Epithelial cell of prostate (primary cell): ENCODE results near the gene DNAJB6.

Source experiments
- DNase-seq: peaks from one replicate; pipeline ENCODE4 v3.0.0-alpha.2; 2011; ENCODE audit warnings: low read depth, low spot score
- H3K27ac ChIP-seq: fragments of 450-650 bp; 2 replicates; pipeline ENCODE4 v1.5.1; 2017; ENCODE audit warnings: mild to moderate bottlenecking

Gene DNAJB6

DNA sequence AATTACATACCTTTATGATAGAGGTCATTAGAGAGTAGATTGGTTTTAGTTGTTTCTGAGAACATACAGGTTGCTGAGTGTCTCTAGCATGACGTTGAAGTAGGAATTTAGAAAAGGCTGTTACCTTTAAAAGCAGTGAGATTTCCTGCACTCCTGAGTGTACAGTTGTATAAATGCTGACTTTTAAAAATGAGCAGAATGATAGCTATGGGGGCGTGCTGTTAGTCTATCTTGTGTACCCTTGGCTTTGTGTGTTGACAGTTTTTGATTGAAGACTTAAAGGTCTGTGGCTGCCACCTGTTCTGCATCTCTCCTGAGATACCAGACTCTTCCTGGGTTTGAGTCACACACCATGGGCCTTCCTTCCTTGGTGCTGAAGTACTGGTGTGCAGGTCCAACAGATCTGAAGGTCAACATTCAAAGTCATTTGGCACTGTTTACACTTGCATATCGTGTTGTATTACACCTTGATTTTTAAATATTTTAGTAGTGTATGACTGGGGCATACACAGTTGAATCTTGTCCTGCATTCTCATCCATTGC, 23.8 kb downstream of the DNAJB6 start:
- H3K27ac ChIP-seq = no peak overlapping the region
- DNase-seq = no peak

DNA sequence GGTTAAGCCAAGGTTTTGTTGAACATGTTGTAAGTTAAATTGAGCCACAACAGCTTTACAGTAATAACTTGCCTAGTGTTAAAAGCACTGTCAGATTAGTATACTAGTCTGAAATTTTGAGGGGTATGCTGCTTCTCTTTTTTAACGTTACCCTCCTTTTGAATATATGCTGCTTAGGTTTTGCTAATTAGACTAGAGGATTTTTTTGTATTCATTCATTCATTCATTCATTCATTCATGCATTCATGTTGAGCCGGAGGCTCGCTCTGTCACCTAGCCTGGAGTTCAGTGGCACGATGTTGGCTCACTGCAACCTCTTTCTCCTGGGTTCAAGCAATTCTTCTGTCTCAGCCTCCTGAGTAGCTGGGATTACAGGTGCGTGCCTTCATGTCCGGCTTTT, 24.7 kb downstream of the DNAJB6 start:
- no peak for DNase-seq
- no peak overlapping the region for H3K27ac ChIP-seq

DNA sequence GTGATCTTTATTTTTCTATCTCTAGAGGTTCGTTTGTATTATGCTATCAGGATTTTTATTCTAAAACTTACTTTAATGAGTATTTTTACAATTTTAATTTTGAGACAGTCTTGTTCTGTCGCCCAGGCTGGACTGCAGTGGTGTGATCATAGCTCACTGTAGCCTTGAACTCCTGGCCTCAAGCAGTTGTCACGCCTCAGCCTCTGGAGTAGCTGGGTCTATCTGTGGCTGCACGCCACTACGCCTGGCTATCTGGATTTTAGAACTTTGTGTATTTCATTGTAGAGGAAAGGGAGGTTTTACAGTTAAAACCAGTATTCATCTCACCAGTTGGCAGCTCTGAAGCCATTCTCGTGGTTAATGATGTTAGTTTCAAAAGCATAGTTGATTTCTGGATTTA, 25.9 kb downstream of the DNAJB6 start:
- no peak overlapping the region for H3K27ac ChIP-seq
- DNase-seq = no peak

DNA sequence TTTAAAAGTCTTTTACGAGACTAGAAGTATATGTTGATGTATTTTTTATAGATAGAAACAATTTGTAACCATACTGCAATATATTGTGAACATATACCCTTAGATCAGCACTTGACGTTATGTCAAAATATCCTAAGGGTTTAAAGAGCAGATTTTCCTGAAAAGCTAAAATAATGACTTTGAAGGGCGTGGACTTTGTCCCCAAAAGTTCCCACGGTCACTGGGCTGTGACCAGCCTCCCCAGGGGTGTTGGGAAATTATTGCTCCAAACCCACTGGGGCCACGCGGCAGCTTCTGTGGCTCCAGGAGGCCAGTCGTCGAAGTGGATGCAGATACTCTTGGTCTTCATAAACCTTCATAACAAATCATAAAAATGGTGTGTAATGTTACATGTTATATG, 29.9 kb downstream of the DNAJB6 start:
- H3K27ac ChIP-seq = no peak overlapping the region
- no peak for DNase-seq

DNA sequence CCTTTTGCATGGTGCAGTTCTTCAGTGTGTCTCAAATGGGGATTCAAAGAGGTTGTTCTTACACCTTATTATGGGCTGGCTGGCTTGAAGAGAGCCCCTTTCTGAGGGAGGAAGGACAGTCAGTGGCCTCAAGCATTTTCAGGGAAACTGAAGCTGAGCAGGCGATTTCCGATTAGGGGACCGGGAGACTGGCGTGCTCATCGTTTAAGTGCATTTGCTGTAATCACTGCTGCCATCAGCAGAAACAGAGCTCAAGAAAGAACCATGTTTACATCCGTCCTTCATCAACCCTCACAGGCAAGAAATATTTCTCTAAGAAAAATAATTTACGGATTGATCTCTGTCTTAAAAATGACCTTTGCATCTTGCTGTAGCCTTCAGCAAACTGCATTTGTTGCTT, 32.2 kb downstream of the DNAJB6 start:
- no peak for DNase-seq

DNA sequence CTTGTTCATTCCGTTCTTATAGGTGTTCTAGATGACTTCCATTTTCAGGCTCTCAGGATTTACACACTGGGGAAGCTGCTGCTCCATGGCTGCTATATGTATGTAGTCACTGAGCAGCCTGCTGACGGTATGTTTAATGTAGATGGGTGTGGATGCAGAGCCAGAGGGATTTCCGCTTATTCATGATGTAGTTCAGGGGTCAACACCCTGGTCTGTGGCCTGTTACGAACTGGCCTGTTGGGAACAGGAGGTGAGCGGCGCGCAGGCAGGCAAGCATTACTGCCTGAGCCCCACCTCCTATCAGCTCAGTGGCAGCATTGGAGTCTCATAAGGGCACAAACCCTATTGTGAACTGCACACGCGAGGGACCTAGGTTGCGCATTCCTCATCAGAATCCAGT, 33.9 kb downstream of the DNAJB6 start:
- DNase-seq = no peak
- H3K27ac ChIP-seq = no peak overlapping the region

More for the DNA sequence above, 32.2 kb downstream of the DNAJB6 start:
- H3K27ac ChIP-seq = no peak overlapping the region

DNA sequence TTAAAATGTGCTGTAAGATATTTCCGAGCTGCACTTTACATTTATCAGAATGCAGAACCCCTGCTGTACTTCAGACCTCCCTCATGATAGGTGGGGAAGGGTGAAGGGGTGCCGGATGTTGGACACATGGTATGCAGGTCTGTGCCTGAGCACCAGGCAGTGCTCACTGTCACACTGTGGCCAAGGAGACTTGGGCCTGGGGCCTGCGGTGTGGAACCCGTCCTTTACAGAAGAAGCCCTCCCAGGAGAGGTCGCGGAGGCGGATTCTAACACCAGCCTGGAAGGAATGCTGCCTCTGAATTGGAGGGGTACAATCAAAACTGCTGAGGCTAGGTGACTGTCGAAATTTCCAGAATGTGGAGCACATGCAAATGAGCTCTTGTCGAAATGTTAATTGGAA, 34.5 kb downstream of the DNAJB6 start:
- no peak for DNase-seq

DNA sequence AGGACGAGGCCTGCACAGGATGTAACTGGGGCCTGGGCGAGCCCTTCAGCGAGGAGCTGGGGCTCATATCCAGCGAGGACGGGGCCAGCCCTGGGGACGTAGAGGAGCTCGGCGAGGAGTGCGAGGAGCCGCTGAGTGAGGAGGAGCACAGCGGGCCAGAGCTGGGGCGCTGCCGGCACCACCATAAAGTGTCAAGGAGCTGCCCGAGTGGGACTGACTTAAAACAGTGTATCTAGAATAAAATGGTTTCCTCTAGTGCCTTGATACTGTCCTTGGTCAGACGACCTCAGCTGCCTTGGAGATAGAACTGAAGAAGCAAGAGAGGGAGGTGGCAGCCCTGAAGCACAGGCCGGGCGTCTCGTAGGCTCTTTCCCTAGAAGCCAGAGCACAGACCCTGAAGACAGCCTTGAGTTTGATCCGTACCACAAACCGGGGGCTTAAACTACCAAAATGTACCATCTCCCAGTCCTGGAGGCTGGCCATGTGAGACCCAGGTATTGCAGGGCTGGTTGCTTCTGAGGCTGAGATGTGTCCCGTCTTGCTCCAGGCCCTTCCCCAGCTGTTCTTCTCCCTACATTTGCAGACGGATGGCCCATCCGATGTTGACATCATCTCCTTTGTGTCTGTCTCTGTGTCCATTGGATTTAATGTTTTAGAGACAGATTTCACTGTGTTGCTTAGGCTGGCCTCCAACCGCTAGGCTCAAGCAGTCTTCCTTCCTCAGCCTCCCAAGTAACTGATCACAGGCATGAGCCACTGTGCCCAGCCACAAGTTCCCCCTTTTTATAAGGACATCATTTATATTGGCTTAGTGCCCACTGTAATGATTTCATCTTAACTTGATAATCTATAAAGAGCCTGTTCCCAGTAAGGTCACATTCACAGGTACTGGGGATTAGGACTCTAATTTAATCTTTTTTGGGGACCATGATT, 35.8 kb downstream of the DNAJB6 start:
- no peak overlapping the region for H3K27ac ChIP-seq
- DNase-seq = no peak

More for the DNA sequence above, 34.5 kb downstream of the DNAJB6 start:
- H3K27ac ChIP-seq = no peak overlapping the region

DNA sequence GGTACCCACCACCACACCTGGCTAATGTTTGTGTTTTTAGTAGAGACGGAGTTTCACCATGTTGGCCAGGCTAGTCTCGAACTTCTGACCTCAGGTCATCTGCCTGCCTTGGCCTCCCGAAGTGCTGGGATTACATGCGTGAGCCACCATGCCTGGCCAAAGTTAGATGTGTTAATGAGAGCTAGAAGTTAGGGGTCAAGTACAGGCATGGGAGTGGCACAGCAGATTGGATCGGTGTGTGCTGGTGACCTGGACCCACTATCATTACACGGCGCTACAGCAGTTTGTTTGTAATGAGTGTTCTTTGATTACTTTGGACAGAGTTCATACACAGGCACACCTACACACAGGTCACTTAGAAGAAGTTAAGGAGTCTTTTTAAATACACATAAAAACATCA, 36.7 kb downstream of the DNAJB6 start:
- no peak overlapping the region for H3K27ac ChIP-seq
- DNase-seq = no peak

DNA sequence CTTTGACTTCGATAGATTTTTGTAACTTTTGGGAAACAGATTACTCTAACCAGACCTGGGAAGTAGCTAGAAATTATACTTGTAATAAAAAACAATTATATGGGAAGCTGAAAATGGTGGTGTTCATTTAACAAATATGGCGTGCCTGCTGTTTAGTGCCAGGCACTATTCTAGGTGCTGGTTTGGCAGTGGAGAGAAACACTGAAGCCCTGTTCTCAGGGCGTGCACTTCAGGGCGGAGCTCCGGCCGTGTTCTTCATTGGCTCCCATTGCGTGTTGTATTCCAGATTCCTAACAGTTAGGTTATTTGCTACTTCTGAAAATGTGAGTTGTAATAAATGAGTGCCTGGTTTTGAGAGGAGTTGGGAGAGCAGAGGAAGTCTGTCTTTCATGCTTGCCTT, 38.6 kb downstream of the DNAJB6 start:
- H3K27ac ChIP-seq = no peak overlapping the region

DNA sequence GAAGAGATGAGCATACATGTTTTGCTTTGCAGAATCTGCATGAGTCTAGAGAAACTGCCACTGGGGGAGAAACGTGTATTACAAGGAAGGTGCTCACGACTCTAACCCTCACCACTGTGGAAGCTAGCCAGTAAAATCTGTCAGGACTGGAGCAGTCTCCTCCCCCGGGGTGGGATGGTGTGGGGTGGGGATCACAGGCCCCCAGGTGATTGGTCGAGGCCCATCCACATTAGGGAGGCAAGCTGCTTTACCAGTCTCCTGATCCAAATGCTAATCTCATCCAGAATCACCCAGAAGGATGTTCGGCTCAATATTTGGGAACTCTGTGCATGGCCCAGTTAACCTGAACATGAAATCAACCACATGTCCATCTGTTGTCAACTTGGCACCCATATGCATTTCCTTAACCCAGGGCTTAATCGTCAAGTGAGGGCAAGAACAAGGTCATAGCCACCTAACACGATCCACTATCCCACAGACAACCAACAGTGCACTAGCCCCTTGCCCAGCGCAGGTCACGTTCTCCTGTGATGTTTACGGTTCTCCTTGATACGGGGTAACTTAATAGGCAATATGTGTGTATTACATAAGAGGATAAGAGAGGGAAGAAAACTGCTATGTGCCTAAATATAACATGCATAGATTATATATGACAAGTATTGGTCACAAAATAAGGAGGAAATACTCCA, 40.8 kb downstream of the DNAJB6 start:
- no peak for DNase-seq

More for the DNA sequence above, 38.6 kb downstream of the DNAJB6 start:
- no peak for DNase-seq

DNA sequence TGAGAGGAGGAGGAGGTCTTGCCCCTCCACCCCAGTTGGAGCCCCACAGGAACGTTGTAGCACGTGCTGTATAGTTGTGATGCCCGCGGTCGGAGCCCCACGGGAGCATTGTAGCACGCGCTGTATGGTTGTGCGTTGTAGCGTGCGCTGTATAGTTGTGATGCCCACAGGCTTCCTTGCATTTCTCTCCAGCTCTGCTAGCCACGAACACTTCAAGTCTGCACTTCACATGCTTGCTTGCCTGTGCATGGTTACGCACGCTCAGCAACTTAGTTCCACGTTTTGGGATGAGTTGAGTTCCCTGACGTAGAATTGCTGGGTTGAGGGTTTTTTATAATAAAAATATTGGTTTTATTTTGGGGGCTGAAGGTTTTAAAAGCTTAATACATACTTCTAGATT, 41.6 kb downstream of the DNAJB6 start:
- no peak overlapping the region for H3K27ac ChIP-seq

More for the DNA sequence above, 40.8 kb downstream of the DNAJB6 start:
- no peak overlapping the region for H3K27ac ChIP-seq

DNA sequence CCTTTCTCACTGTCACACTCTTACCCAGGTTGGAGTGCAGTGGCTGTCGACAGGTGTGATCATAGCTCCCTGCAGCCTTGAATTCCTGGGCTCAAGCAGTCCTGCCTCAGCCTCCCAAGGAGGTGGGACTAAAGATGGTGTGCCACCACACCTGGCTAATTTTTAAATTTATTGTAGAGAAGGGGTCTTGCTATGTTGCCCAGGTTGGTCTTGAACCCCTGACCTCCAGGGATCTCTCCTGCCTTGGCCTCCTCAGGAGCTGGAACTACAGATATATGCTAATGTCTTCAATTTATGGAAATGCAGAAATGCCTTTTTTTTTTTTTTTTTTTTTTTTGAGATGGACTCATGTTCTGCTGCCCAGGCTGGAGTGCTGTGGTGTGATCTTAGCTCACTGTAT, 42.7 kb downstream of the DNAJB6 start:
- no peak overlapping the region for H3K27ac ChIP-seq
- no peak for DNase-seq

More for the DNA sequence above, 41.6 kb downstream of the DNAJB6 start:
- no peak for DNase-seq

DNA sequence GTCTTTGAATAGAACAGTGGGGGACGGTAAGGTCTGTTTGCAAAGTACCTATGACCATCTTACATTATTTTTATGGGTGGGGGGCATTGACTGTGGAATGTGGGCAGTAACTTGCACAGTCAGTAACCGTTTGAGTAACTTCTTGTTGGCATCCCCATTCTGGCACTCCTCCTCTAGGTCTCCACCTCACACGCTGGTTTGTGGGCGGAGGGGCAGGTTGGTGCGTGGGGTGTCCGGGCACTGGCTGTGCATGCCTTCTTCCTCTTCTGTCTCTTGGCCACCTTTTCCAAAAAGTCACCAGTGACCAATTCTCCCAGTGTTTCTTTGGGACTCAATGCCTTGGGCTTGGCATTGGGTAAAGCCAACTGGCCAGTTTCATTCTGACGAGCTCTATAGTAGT, 43.6 kb downstream of the DNAJB6 start:
- H3K27ac ChIP-seq = no peak overlapping the region
- no peak for DNase-seq

DNA sequence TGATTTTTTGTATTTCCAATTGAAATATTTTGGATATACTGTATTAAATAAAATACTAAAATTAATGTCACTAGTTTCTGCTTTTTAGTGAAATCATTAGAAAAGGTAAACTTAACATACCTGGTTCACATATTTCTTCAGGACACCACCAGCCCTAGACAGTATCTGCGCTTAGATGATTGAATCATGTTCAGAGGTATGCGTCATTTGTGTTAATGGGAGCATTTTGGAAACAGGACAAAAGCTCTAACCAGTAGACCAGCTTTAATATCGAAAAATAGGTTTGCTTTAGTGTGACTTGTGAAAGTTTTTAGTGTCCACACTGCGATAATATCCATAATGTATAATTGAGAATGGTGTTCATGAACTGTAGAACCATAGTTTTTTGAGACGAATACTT, 47.1 kb downstream of the DNAJB6 start:
- H3K27ac ChIP-seq = peak overlapping the region; percentile 3
- DNase-seq = no peak

DNA sequence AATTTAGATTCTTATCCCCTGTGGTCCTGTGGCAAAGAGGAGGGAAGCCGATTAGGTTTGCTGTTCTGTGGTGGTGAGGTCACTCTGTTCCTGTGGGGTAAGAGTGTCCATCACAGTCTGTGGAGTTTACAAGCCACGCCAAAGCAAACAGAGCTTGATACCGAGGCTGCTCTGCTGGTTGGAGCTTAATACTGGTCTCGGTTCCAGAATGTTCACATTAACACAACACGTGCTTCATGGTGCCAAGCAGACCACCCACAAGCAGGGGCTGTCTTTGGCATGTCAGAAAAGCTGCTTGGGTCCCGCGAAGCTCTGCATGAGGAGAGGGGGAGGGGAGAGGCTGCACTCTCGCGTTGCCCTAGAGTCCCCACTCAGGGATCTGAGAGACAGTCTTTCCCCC, 47.5 kb downstream of the DNAJB6 start:
- no peak for DNase-seq
- peak overlapping the region; percentile 3 for H3K27ac ChIP-seq

DNA sequence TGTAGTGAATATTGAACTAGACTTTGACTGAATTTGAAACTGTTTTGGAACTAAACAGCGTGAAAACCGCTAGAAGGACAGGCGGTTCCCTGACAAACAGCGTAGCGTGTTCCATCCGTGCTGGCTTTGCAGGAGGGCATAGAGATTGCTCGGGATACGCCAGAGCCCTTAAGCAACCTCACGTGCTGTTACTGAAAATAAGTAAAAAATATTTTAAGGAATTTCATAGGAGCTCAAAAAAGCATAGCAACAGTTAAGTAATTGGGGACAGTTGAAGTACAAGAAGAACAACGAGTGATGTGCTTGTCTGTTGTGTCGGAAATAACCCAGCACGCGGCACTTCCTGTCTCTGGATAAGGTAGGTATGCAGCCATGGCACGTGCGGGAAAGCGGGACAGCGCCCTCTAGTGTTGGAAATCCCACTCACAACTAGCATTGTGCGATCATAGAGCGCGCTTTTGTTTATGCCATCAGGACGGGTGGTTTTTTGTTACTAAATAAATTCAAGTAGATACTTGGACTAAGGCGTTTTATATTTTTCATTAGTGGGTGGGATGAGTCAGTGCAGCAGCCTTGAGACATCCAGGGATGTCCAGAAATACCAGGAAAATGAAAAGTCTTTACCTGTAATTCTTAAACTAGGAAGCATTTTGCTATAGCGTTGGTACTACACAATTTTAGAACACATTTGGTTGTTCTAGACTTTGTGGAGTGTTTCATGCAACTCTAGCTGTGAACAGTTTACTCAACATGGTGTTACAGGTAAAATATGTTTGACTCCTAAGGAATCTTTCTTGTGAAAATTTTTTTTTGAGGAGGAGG, 50.4 kb downstream of the DNAJB6 start:
- H3K27ac ChIP-seq = no peak overlapping the region
- DNase-seq = no peak

DNA sequence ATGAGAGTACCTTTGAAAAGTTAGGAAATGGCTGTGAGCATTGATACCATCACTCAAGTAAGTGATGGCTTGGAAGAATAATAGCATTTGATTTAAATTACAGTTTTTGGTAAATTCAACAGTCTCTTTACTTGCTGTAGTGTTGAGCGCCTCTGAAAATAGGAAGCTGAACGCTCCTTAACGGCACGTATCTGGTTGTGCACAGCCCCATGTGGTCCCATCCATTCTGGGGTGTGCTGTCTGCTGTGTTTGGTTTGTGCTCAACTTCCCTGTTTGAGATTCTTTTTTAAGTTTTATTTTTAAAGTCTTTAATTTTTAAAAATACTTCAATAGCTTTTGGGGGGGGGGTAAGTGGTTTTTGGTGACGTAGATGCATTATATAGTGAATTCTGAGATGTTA, 51.5 kb downstream of the DNAJB6 start:
- no peak overlapping the region for H3K27ac ChIP-seq
- DNase-seq = no peak

DNA sequence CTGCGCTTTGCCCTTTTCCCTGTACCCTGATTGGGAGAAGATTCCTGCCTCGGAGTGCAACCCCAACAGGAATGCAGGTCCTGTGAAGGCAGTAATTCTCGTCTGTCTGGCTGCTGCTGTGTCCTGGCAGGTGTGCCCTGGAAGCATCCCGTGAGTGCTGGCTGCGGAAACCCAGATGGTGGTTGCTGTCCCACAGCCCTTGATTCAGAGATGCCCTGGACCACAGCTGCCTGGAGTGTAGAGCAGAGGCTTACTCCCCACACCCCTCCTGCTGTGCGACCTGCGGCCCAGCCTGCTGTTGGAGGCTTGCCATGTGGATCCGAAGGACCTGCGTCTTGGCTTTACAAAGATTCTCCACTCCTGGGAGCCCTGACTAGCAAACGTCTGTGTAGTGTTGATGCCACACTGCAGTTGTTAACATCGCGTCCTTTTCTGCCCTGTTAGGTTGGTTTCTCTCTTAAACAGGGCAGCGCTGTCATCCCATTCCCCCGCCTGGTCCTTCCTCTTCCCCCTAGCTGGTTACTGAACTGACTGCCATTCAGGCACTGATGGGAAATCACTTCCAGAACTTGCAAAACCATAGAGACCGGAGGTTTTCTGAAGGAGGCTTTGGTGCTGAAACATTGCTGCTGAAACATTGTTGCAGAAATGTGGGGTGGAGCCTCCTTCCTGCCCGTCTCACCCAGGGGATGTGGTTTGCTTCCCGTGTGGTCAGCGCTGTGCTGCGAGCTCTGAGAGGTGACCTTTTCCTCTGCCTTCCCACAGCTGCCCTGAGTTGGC, 53.3 kb downstream of the DNAJB6 start:
- H3K27ac ChIP-seq = no peak overlapping the region
- no peak for DNase-seq
